Activated T-cell treated with anti-CD3 and anti-CD28 coated beads for 4 hours (primary cell): ENCODE data around the gene YWHAG.
"Not testable (repeated sequence)": the region's sequence is repeated elsewhere in the genome, so short reads cannot be mapped to it uniquely, and the experiment has no call there.

Experiments
- DNase-seq: peaks from one replicate; pipeline ENCODE4 v3.0.0-alpha.2; 2020

Gene YWHAG

GRCh38 chr7:76358481-76359110, at the start of gene YWHAG:
Gene YWHAG, minus strand, starts transcription at chr7:76358991. Its CDS starts 183 bp downstream, at chr7:76358808.
- peak; percentile 81 for DNase-seq

GRCh38 chr7:76408121-76408560, 49.4 kb upstream of the YWHAG start:
- no peak for DNase-seq

GRCh38 chr7:76407718-76408117, 48.9 kb upstream of the YWHAG start:
- DNase-seq, result no peak

GRCh38 chr7:76405738-76406137, 46.9 kb upstream of the YWHAG start:
- no peak for DNase-seq

- DNase-seq, result no peak
Observed at GRCh38 chr7:76403780-76404494, 45.1 kb upstream of the YWHAG start.

- DNase-seq, result not testable (repeated sequence)
Observed at GRCh38 chr7:76403097-76403496, 44.3 kb upstream of the YWHAG start.

- no peak for DNase-seq
Observed at GRCh38 chr7:76400248-76400647, 41.5 kb upstream of the YWHAG start.

GRCh38 chr7:76397409-76398183, 38.8 kb upstream of the YWHAG start:
- DNase-seq, result peak; percentile 86

- DNase-seq, result no peak
Observed at GRCh38 chr7:76396864-76397263, 38.1 kb upstream of the YWHAG start.

- no peak for DNase-seq
Observed at GRCh38 chr7:76395965-76396726, 37.4 kb upstream of the YWHAG start.

- not testable (repeated sequence) for DNase-seq
Observed at GRCh38 chr7:76395605-76395964, 36.8 kb upstream of the YWHAG start.

GRCh38 chr7:76394957-76395356, 36.2 kb upstream of the YWHAG start:
- DNase-seq, result no peak

GRCh38 chr7:76393116-76394031, 34.6 kb upstream of the YWHAG start:
- peak; percentile 87 for DNase-seq

- no peak for DNase-seq
Observed at GRCh38 chr7:76392531-76393115, 33.8 kb upstream of the YWHAG start.

- DNase-seq, result no peak
Observed at GRCh38 chr7:76390092-76390491, 31.3 kb upstream of the YWHAG start.

- DNase-seq, result not testable (repeated sequence)
Observed at GRCh38 chr7:76387789-76388188, 29.0 kb upstream of the YWHAG start.

GRCh38 chr7:76386691-76387260, 28.0 kb upstream of the YWHAG start:
- no peak for DNase-seq

GRCh38 chr7:76383089-76383944, 24.5 kb upstream of the YWHAG start:
- DNase-seq, result no peak

- DNase-seq, result no peak
Observed at GRCh38 chr7:76381814-76382213, 23.0 kb upstream of the YWHAG start.

GRCh38 chr7:76380623-76380966, 21.8 kb upstream of the YWHAG start:
- DNase-seq, result no peak
